ENCODE data around the gene RAB1B.

The RAB1B gene

DNA sequence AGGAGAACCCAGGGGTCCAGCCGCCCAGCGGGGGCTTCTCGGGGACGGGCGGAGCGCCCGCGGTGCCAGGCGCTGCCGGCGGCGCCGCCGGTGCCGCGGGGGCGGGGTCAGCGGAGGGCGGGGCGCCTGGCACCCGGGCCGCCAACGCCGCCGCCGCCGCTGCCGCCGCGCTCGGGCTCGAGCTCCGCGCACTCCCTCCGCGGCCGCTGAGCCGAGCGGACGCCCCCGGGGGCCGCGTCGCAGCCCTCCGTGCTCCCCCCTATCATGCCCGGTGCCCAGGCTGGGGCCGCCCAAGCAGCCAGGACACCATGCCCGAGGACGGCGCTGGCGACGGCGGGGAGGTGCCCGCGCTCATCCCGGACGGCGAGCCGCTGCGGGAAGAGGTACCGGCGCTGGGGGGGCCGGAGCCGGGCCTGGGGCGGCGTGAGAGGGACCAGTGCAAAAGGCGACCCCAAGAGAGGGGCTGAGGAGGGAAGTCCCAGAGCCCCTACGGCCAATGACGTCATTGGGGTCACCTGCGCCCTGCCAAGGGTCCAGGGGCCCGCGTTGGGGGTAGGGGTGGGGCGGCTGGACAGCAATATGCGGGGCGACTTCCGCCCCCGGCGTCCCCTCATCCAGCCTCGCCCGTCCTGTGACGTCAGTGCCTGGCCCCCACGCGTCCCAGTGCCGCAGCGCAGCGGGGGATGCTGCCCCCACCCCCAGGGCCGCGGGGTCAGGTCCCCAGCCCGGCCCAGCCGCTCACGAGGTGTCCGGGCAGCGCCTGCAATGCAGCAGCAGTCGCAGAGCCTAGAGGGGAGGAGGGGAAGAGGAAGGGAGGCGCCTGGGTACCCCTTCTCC, 23.5 kb downstream of the RAB1B start, which contains the start of gene TMEM151A:
Gene TMEM151A (plus strand): TSS at position 189 of the 837 bp plus-strand sequence. CDS start 120 bp downstream, at position 309.
- in situ Hi-C loops (cut with MboI; ENCODE audit: low sequenced_read_pairs, unreplicated experiment) = no loop called here
- no peak for DNase-seq (ENCODE audit: low spot score)
- TF ChIP-seq, protein P1, sequence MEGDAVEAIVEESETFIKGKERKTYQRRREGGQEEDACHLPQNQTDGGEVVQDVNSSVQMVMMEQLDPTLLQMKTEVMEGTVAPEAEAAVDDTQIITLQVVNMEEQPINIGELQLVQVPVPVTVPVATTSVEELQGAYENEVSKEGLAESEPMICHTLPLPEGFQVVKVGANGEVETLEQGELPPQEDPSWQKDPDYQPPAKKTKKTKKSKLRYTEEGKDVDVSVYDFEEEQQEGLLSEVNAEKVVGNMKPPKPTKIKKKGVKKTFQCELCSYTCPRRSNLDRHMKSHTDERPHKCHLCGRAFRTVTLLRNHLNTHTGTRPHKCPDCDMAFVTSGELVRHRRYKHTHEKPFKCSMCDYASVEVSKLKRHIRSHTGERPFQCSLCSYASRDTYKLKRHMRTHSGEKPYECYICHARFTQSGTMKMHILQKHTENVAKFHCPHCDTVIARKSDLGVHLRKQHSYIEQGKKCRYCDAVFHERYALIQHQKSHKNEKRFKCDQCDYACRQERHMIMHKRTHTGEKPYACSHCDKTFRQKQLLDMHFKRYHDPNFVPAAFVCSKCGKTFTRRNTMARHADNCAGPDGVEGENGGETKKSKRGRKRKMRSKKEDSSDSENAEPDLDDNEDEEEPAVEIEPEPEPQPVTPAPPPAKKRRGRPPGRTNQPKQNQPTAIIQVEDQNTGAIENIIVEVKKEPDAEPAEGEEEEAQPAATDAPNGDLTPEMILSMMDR (IDR thresholded peaks at IDR 0.05; ENCODE audit: borderline replicate concordance, control extremely low read depth, extremely low read depth, insufficient read depth, missing control alignments) = no peak

DNA sequence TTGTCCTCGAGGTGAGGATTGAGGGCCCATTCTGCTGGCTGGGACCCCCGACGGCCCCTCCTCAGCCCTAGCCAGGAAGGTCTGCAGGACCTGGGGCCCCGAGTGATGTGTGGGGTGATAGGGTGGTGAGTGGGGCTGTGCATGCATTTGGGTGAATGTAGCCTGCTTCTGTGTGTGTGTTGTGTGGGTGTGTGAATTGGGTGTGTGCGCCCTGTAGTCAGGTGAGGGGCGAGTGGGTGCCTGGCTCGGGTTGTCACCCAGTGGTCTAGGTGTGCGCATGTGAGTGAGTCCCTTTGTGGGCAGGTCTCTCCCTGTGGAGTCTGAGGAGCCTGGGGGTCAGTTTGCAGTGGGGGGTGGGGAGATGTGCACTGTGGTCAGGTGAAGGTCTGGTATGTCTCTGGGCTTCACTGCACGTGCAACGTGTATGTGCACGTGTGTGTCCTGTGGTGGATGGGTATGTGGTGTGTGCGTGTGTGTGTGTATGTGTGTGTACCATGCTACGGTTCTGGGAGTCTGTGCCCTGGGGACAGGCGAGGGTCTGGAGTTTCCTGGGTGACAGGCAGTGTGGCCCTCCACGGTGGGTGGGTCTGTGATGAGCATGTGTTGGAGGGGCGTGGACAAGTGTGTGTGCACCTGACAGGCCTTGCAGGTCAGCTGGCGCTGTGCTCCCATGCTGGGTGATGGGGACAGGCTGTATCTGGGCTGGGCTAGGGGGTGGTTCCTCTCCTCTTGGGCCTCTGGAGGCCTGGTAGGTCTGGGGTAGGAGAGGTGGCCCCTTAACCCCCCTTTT, 24.3 kb downstream of the RAB1B start:
- TF ChIP-seq, protein P1 (IDR thresholded peaks at IDR 0.05; ENCODE audit: borderline replicate concordance, control extremely low read depth, extremely low read depth, insufficient read depth, missing control alignments) = no peak
- in situ Hi-C loops (cut with MboI; ENCODE audit: low sequenced_read_pairs, unreplicated experiment) = no loop called here
- DNase-seq (ENCODE audit: low spot score) = no peak

GRCh38 chr11:66293352-66293751, 24.9 kb downstream of the RAB1B start:
- in situ Hi-C loops (cut with MboI; ENCODE audit: low sequenced_read_pairs, unreplicated experiment) = no loop called here
- TF ChIP-seq, protein P1 (IDR thresholded peaks at IDR 0.05; ENCODE audit: borderline replicate concordance, control extremely low read depth, extremely low read depth, insufficient read depth, missing control alignments) = no peak
- DNase-seq (ENCODE audit: low spot score) = no peak

DNA sequence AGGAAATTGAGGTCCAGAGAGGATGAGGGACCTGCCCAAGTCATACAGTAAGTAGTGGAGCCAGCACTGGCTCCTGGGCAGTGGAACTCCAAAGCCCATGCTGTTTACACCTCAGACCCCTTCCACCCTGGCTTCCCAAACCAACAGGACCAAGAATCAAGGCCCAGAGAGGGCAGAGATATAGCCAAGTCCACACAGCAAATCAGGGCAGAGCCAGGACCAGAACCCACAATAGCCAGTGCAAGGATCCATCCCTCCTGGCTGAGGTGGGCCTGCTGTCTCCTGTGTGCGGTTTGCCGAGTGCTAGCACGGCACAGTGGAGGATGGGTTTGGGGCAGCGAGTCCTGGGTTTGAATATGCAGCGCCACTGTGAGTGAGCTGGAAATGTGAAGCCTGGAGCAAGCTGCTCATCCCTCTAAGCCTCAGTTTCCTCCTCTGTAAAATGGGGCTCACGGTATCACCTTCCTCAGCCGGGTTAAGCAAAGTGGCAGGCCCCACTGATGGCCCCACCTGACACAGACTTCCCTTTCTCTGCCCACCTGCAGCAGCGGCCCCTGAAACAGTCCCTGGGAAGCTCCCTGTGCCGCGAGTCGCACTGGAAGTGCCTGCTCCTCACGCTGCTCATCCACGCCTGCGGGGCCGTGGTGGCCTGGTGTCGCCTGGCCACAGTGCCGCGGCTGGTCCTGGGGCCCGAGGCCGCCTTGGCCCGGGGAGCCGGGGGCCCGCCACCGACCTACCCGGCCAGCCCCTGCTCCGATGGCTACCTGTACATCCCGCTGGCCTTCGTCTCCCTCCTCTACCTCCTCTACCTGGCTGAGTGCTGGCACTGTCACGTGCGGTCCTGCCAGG, 25.6 kb downstream of the RAB1B start:
- no peak for DNase-seq (ENCODE audit: low spot score)
- in situ Hi-C loops (cut with MboI; ENCODE audit: low sequenced_read_pairs, unreplicated experiment) = no loop called here
- TF ChIP-seq, protein P1 (IDR thresholded peaks at IDR 0.05; ENCODE audit: borderline replicate concordance, control extremely low read depth, extremely low read depth, insufficient read depth, missing control alignments) = no peak

- in situ Hi-C loops (cut with MboI; ENCODE audit: low sequenced_read_pairs, unreplicated experiment) = no loop called here
- no peak for DNase-seq (ENCODE audit: low spot score)
- TF ChIP-seq, protein P1 (IDR thresholded peaks at IDR 0.05; ENCODE audit: borderline replicate concordance, control extremely low read depth, extremely low read depth, insufficient read depth, missing control alignments) = no peak
These were observed 26.5 kb downstream of the RAB1B start for GRCh38 chr11:66294626-66295620.
